ENCODE data around the gene FRAS1. TPM values are rescaled to one million over a fixed set of nuclear protein-coding genes. Genes with fewer than 3 reads are reported as not detected.

The FRAS1 gene
- total RNA-seq, 1 experiment from 2014 or later = 0.23 TPM

DNA sequence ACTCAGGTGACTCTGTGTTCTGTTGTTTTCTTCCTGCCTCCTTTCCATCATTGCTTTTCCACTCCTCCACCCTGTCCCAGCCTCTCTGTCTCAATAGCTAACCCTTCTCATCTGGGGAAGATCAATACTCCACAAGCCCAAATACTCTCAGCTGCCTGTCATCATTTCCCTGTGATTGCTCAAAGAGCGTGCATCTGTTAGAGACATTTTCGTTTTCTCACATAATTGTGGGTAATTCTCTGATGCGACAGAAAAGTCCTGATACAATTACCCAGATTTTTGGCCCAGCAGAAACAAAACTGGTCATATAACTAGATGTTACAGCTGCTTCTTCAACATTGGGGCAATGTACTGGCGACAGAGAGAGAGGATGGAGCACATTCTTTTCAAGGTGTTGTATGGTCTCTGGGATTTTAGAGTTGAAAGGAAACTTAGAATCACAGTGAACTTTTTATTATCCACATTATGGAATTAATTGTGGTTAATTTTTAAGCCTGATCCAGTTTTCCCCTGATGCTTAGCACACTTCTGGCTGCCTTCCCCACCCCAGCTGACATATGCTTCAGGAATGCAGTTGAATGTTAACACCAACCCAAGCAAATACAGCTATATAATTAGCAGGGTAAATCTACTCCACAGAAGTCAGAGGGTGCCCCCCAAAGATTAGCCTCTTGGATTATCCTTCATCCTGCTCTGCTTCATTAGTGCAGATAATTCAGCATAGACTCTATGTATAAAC, 323.0 kb downstream of the FRAS1 start:
- POLR2A ChIA-PET = no interaction called here
- TF ChIP-seq POLR2AphosphoS5 (IDR thresholded peaks at IDR 0.05; ENCODE audit: low read depth, low read length) (no peak), TCF7L2 (IDR thresholded peaks at IDR 0.05; ENCODE audit: low read depth, low read length) (no peak), REST (IDR thresholded peaks at IDR 0.05; ENCODE audit: insufficient read depth in 1 of 2, low read depth in 2 of 2, low read length in 1 of 2) (no peak), SIN3A (IDR thresholded peaks at IDR 0.05; ENCODE audit: borderline replicate concordance, insufficient read depth, low read depth, low read length) (no peak)
- TF ChIP-seq, protein P1, sequence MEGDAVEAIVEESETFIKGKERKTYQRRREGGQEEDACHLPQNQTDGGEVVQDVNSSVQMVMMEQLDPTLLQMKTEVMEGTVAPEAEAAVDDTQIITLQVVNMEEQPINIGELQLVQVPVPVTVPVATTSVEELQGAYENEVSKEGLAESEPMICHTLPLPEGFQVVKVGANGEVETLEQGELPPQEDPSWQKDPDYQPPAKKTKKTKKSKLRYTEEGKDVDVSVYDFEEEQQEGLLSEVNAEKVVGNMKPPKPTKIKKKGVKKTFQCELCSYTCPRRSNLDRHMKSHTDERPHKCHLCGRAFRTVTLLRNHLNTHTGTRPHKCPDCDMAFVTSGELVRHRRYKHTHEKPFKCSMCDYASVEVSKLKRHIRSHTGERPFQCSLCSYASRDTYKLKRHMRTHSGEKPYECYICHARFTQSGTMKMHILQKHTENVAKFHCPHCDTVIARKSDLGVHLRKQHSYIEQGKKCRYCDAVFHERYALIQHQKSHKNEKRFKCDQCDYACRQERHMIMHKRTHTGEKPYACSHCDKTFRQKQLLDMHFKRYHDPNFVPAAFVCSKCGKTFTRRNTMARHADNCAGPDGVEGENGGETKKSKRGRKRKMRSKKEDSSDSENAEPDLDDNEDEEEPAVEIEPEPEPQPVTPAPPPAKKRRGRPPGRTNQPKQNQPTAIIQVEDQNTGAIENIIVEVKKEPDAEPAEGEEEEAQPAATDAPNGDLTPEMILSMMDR (IDR thresholded peaks at IDR 0.05) = no peak
- BruUV-seq (replicated peaks) = no TSS peak
- DNase-seq (ENCODE audit: low read depth, low spot score) = no peak
- no peaks in the 10 kb centered on the region for H3K36me3 ChIP-seq (ENCODE audit: control insufficient read depth, insufficient read depth, low read length)
- no peak overlapping the region for H3K27ac ChIP-seq (ENCODE audit: low read length)
- no peak for ATAC-seq
- in situ Hi-C loops (cut with HindIII; ENCODE audit: low pct_unique_long_range_greater_than_20kb, low sequenced_read_pairs) (no loop called here), intact Hi-C loops (cut with micrococcal nuclease; ENCODE audit: unreplicated experiment) (no loop called here)
- H3K27me3 ChIP-seq (ENCODE audit: control insufficient read depth, insufficient read depth, low read length) = no peaks in the 10 kb centered on the region
- H3K4me3 ChIP-seq (ENCODE audit: low read depth in 2 of 2, low read length in 2 of 2) = no peak overlapping the region
- H3K4me1 ChIP-seq (ENCODE audit: control insufficient read depth, insufficient read depth, low read length) = no peaks in the 10 kb centered on the region
- H3K9me3 ChIP-seq (ENCODE audit: control insufficient read depth, insufficient read depth, low read depth, low read length) = no peaks in the 10 kb centered on the region
- CTCF ChIA-PET = no interaction called here

DNA sequence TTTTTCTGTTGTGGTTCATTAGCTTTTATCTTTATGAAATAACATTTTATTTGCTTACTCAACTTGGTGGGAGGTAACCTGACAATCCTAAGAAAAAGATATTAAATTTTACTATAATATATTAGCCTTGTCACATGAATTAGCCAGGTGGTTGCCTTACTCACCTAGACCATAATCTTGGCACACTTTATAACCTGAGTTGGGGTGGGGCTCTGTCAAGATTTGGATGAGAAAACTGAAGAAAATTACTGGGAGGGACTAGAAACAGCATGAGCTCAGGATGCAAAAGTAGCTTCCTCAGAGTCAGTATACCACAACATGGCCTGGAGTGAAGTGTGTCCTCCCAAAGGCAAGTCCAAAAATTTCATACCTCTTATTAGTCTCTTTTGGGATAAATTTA, 329.6 kb downstream of the FRAS1 start:
- no peak for ATAC-seq
- no peak overlapping the region for H3K27ac ChIP-seq (ENCODE audit: low read length)
- intact Hi-C loops (cut with micrococcal nuclease; ENCODE audit: unreplicated experiment) = no loop called here
- POLR2A ChIA-PET = no interaction called here
- H3K4me1 ChIP-seq (ENCODE audit: control insufficient read depth, insufficient read depth, low read length) = no peaks in the 10 kb centered on the region
- BruUV-seq (replicated peaks) = no TSS peak
- TF ChIP-seq TCF7L2 (IDR thresholded peaks at IDR 0.05; ENCODE audit: low read depth, low read length) (no peak), REST (IDR thresholded peaks at IDR 0.05; ENCODE audit: insufficient read depth in 1 of 2, low read depth in 2 of 2, low read length in 1 of 2) (no peak), POLR2AphosphoS5 (IDR thresholded peaks at IDR 0.05; ENCODE audit: low read depth, low read length) (no peak), SIN3A (IDR thresholded peaks at IDR 0.05; ENCODE audit: borderline replicate concordance, insufficient read depth, low read depth, low read length) (no peak)
- TF ChIP-seq, protein P1 (IDR thresholded peaks at IDR 0.05) = no peak
- DNase-seq (ENCODE audit: low read depth, low spot score) = no peak
- H3K36me3 ChIP-seq (ENCODE audit: control insufficient read depth, insufficient read depth, low read length) = no peaks in the 10 kb centered on the region
- no peaks in the 10 kb centered on the region for H3K27me3 ChIP-seq (ENCODE audit: control insufficient read depth, insufficient read depth, low read length)
- CTCF ChIA-PET = no interaction called here
- in situ Hi-C loops (cut with HindIII; ENCODE audit: low pct_unique_long_range_greater_than_20kb, low sequenced_read_pairs) = no loop called here
- no peak overlapping the region for H3K4me3 ChIP-seq (ENCODE audit: low read depth in 2 of 2, low read length in 2 of 2)
- H3K9me3 ChIP-seq (ENCODE audit: control insufficient read depth, insufficient read depth, low read depth, low read length) = no peaks in the 10 kb centered on the region

All from Panc1 (cell line).